Subcutaneous abdominal adipose tissue (tissue), 5 donors: Measurements from ENCODE around the gene FEM1B.

Experiments
- H3K27ac ChIP-seq: one replicate; pipeline ENCODE4 v1.7.0; 2013; ENCODE audit warnings: low read depth, mild to moderate bottlenecking, inconsistent platforms, low read length, moderate library complexity
- H3K27me3 ChIP-seq, 5 donors: one replicate each; pipeline ENCODE4 v1.7.0; 2013; ENCODE audit warnings: low read length in 5 of 5, inconsistent platforms in 1 of 5; ENCODE audit not compliant: control insufficient read depth in 5 of 5, insufficient read depth in 4 of 5
- H3K36me3 ChIP-seq, 5 donors: one replicate each; pipeline ENCODE4 v1.7.0; 2013; ENCODE audit warnings: low read length in 5 of 5; ENCODE audit not compliant: control insufficient read depth in 5 of 5, insufficient read depth in 5 of 5
- H3K4me1 ChIP-seq, 5 donors: one replicate each; pipeline ENCODE4 v1.7.0; 2013; ENCODE audit warnings: low read length in 5 of 5, mild to moderate bottlenecking in 3 of 5, moderate library complexity in 1 of 5; ENCODE audit not compliant: control insufficient read depth in 5 of 5, insufficient read depth in 5 of 5
- H3K4me3 ChIP-seq, 5 donors: one replicate each; pipeline ENCODE4 v1.7.0; 2013; ENCODE audit warnings: low read length in 5 of 5, low read depth in 1 of 5
- H3K9ac ChIP-seq, 5 donors: one replicate each; pipeline ENCODE4 v1.7.0; 2013; ENCODE audit warnings: low read length in 5 of 5, mild to moderate bottlenecking in 4 of 5, moderate library complexity in 3 of 5
- H3K9me3 ChIP-seq, 5 donors: one replicate each; pipeline ENCODE4 v1.7.0; 2013; ENCODE audit warnings: low read length in 5 of 5; ENCODE audit not compliant: control insufficient read depth in 5 of 5
- donor health status: healthy.
- donor health status: healthy.
- donor health status: healthy.
- donor health status: healthy.
- donor health status: healthy.

The FEM1B gene

GRCh38 chr15:68258692-68259091 lies 18.9 kb upstream of the FEM1B start:
- Histone ChIP-seq H3K27ac (no peak overlapping the region), H3K9ac (no peak overlapping the region), H3K9me3 (no peaks in the 10 kb centered on the region), H3K4me1 (peaks cover 0 to 16% (median 12%) of the 10 kb centered on the region in 5 donors), H3K27me3 (no peaks in the 10 kb centered on the region), H3K4me3 (no peak overlapping the region), H3K36me3 (no peaks in the 10 kb centered on the region)

GRCh38 chr15:68259883-68260282 lies 17.7 kb upstream of the FEM1B start:
- Histone ChIP-seq H3K36me3 (no peaks in the 10 kb centered on the region), H3K4me1 (peaks cover 0 to 16% (median 12%) of the 10 kb centered on the region in 5 donors), H3K4me3 (no peak overlapping the region), H3K9ac (no peak overlapping the region), H3K27me3 (no peaks in the 10 kb centered on the region), H3K27ac (no peak overlapping the region), H3K9me3 (no peaks in the 10 kb centered on the region)

- Histone ChIP-seq H3K9me3 (no peaks in the 10 kb centered on the region), H3K36me3 (no peaks in the 10 kb centered on the region), H3K27me3 (no peaks in the 10 kb centered on the region), H3K9ac (no peak overlapping the region), H3K4me1 (peaks cover 0 to 14% (median 12%) of the 10 kb centered on the region in 5 donors), H3K27ac (no peak overlapping the region), H3K4me3 (no peak overlapping the region)
Observed at GRCh38 chr15:68261241-68261640, 16.3 kb upstream of the FEM1B start.

GRCh38 chr15:68261980-68262379 lies 15.6 kb upstream of the FEM1B start:
- Histone ChIP-seq H3K9me3 (no peaks in the 10 kb centered on the region), H3K27ac (no peak overlapping the region), H3K4me3 (no peak overlapping the region), H3K4me1 (peaks cover 0 to 6% (median 5%) of the 10 kb centered on the region in 5 donors), H3K9ac (no peak overlapping the region), H3K27me3 (no peaks in the 10 kb centered on the region), H3K36me3 (no peaks in the 10 kb centered on the region)

- Histone ChIP-seq H3K9me3 (no peaks in the 10 kb centered on the region), H3K4me3 (no peak overlapping the region), H3K27ac (no peak overlapping the region), H3K4me1 (no peaks in the 10 kb centered on the region), H3K36me3 (no peaks in the 10 kb centered on the region), H3K9ac (no peak overlapping the region), H3K27me3 (no peaks in the 10 kb centered on the region)
Observed at GRCh38 chr15:68262514-68263356, 14.8 kb upstream of the FEM1B start.

- Histone ChIP-seq H3K27ac (no peak overlapping the region), H3K36me3 (no peaks in the 10 kb centered on the region), H3K9ac (no peak overlapping the region), H3K4me1 (no peaks in the 10 kb centered on the region), H3K4me3 (no peak overlapping the region), H3K9me3 (no peaks in the 10 kb centered on the region), H3K27me3 (no peaks in the 10 kb centered on the region)
Observed at GRCh38 chr15:68264282-68264681, 13.3 kb upstream of the FEM1B start.

- H3K36me3 ChIP-seq: no peaks in the 10 kb centered on the region
- no peaks in the 10 kb centered on the region for H3K27me3 ChIP-seq
- no peak overlapping the region for H3K27ac ChIP-seq
- H3K9ac ChIP-seq: no peak overlapping the region
- no peaks in the 10 kb centered on the region for H3K4me1 ChIP-seq
- H3K4me3 ChIP-seq: no peak overlapping the region
- H3K9me3 ChIP-seq: no peaks in the 10 kb centered on the region
Observed at GRCh38 chr15:68265081-68265480, 12.5 kb upstream of the FEM1B start.

- Histone ChIP-seq H3K27ac (no peak overlapping the region), H3K36me3 (no peaks in the 10 kb centered on the region), H3K27me3 (no peaks in the 10 kb centered on the region), H3K9ac (no peak overlapping the region), H3K4me1 (no peaks in the 10 kb centered on the region), H3K4me3 (no peak overlapping the region), H3K9me3 (no peaks in the 10 kb centered on the region)
Observed at GRCh38 chr15:68265674-68266073, 11.9 kb upstream of the FEM1B start.

GRCh38 chr15:68268405-68268804 lies 9.1 kb upstream of the FEM1B start:
- Histone ChIP-seq H3K9ac (no peak overlapping the region), H3K4me3 (no peak overlapping the region), H3K4me1 (peaks cover 0 to 13% (median 6%) of the 10 kb centered on the region in 5 donors), H3K27me3 (no peaks in the 10 kb centered on the region), H3K9me3 (no peaks in the 10 kb centered on the region), H3K27ac (no peak overlapping the region), H3K36me3 (no peaks in the 10 kb centered on the region)

GRCh38 chr15:68271854-68272471 lies 5.6 kb upstream of the FEM1B start:
- H3K4me3 ChIP-seq: peak overlapping the region in 1 of 5 donors; percentile 25
- H3K27ac ChIP-seq: no peak overlapping the region
- no peaks in the 10 kb centered on the region for H3K36me3 ChIP-seq
- peak overlapping the region in 1 of 5 donors; percentile 64 for H3K9ac ChIP-seq
- H3K27me3 ChIP-seq: no peaks in the 10 kb centered on the region
- H3K9me3 ChIP-seq: no peaks in the 10 kb centered on the region
- peaks cover 2 to 23% (median 14%) of the 10 kb centered on the region in 5 donors for H3K4me1 ChIP-seq
